Prostate gland (tissue), 2 donors: ENCODE data around the gene DHRS1. TPM values are rescaled to one million over a fixed set of nuclear protein-coding genes. Genes with fewer than 3 reads are reported as not detected.

ENCODE experiments used
- DNase-seq: peaks from one replicate; pipeline ENCODE4 v3.0.0-alpha.2; 2019; ENCODE audit warnings: low spot score
- H3K27ac ChIP-seq, 2 donors: fragments of 200-600 bp; sonication (generic); 2 replicates each; pipeline ENCODE4 v1.5.1; 2017 to 2019
- H3K27me3 ChIP-seq: fragments of 200-600 bp; sonication (generic); replicated peaks from 2 replicates; pipeline ENCODE4 v1.5.1; 2019; ENCODE audit not compliant: insufficient read depth
- H3K36me3 ChIP-seq, 2 donors: fragments of 200-600 bp; sonication (generic); 1 replicate in 1 of 2; 2 replicates in 1 of 2; pipeline versions ENCODE4 v1.5.1 to v1.8.1; 2017 to 2019
- H3K4me1 ChIP-seq: fragments of 200-600 bp; sonication (generic); replicated peaks from 2 replicates; pipeline ENCODE4 v1.5.1; 2019
- H3K4me3 ChIP-seq, 2 donors: fragments of 200-600 bp; sonication (generic); 2 replicates each; pipeline ENCODE4 v1.5.1; 2017 to 2019
- H3K9me3 ChIP-seq: fragments of 200-600 bp; sonication (generic); 2 replicates; pipeline ENCODE4 v1.5.1; 2017
- POLR2A ChIP-seq: fragments of 450-650 bp; IDR thresholded peaks from one replicate; pipeline ENCODE4 v1.6.1; 2016; ENCODE audit warnings: antibody characterized with exemption, mild to moderate bottlenecking
- POLR2AphosphoS5 ChIP-seq: sonication (generic); formaldehyde crosslinking; IDR thresholded peaks from one replicate; pipeline ENCODE4 v1.6.1; 2017; ENCODE audit warnings: antibody characterized with exemption
- WGBS: methylation state at CpG from one replicate; pipeline ENCODE4 v1.1.5; 2018; 5-methylcytosine and 5-hydroxymethylcytosine counted together
- intact Hi-C: fragments of 100-400 bp; cut with DNase I; formaldehyde crosslinking; loops from one replicate; pipeline ENCODE4 v1.14.2; 2022
- total RNA-seq, 2 donors: library from RNA; depleted of rRNA; stranded (reverse); fragments of >200 nt; gene quantifications; one replicate each; pipeline ENCODE4 v1.1.0, GENCODE V29; 2016
- TF ChIP-seq, protein P1 (sequence below), 4 experiments: fragments of 200-600 bp in 2 of 4; fragments of 450-650 bp in 2 of 4; sonication (generic) in 2 of 4; IDR thresholded peaks; 1 replicate in 3 of 4; 2 replicates in 1 of 4; pipeline ENCODE4 v1.5.1; 2016 to 2019; ENCODE audit warnings: antibody characterized with exemption in 4 of 4, mild to moderate bottlenecking in 2 of 4, moderate library complexity in 2 of 4

Gene DHRS1
- total RNA-seq, 2 donors from 2014 or later = 16.9 to 74.0 TPM

- Histone ChIP-seq H3K27ac (no peak overlapping the region), H3K36me3 (no peaks in the 10 kb centered on the region), H3K4me3 (no peak overlapping the region), H3K27me3 (peaks cover 3% of the 10 kb centered on the region), H3K9me3 (no peaks in the 10 kb centered on the region), H3K4me1 (peaks cover 5% of the 10 kb centered on the region)
- no peak for DNase-seq
- TF ChIP-seq POLR2A = no peak
- TF ChIP-seq, protein P1, sequence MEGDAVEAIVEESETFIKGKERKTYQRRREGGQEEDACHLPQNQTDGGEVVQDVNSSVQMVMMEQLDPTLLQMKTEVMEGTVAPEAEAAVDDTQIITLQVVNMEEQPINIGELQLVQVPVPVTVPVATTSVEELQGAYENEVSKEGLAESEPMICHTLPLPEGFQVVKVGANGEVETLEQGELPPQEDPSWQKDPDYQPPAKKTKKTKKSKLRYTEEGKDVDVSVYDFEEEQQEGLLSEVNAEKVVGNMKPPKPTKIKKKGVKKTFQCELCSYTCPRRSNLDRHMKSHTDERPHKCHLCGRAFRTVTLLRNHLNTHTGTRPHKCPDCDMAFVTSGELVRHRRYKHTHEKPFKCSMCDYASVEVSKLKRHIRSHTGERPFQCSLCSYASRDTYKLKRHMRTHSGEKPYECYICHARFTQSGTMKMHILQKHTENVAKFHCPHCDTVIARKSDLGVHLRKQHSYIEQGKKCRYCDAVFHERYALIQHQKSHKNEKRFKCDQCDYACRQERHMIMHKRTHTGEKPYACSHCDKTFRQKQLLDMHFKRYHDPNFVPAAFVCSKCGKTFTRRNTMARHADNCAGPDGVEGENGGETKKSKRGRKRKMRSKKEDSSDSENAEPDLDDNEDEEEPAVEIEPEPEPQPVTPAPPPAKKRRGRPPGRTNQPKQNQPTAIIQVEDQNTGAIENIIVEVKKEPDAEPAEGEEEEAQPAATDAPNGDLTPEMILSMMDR (IDR thresholded peaks at IDR 0.05) = no peak
- intact Hi-C loops = no loop called here
- 90% methylated on average over 7 of the region's 7 CpGs for WGBS
Observed at GRCh38 chr14:24337144-24337823, 37.7 kb upstream of the DHRS1 start.

DNA sequence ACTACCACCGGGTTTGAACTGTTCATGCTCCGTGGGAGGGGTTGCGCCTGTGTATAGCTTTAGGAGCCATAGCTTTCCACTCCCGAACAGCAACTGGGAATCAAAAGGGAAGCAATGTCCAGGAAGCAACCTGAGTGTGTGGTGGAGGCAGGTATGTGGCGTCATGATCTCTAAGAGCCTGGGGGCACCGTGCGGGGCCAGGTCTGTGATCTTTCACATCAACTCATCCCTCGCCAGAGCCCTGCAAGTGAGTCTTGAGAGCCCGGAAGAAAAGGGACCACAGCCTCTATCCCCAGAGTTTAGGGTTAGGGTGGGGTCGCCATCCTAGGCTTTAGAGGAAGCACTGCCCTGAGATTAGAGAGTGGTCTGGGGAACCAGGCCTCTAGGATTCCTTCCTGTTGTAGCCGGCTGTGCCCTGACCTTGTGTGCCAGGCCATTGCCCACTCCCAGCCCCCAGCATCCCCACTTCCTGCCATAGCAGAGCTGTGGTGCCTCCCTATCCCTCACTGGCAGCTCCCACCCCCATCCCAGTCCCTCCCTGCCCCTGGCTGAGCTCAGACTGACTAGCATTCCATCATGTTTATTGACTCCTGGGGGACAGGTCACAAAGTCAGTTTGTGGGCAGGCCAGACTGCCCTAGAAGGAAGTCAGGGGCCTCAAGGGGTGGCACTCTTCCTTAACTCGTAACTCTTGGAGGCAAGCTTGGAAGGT lies 36.0 kb upstream of the DHRS1 start:
- no peaks in the 10 kb centered on the region for H3K9me3 ChIP-seq
- H3K27ac ChIP-seq = no peak overlapping the region
- no peak overlapping the region for H3K4me3 ChIP-seq
- peaks cover 5% of the 10 kb centered on the region for H3K4me1 ChIP-seq
- intact Hi-C loops = no loop called here
- no peak for DNase-seq
- TF ChIP-seq POLR2AphosphoS5 = no peak
- TF ChIP-seq, protein P1 (IDR thresholded peaks at IDR 0.05) = no peak
- TF ChIP-seq POLR2A = no peak
- H3K27me3 ChIP-seq = peaks cover 3% of the 10 kb centered on the region
- 75% methylated on average over 12 of the region's 12 CpGs for WGBS
- H3K36me3 ChIP-seq = no peaks in the 10 kb centered on the region

DNA sequence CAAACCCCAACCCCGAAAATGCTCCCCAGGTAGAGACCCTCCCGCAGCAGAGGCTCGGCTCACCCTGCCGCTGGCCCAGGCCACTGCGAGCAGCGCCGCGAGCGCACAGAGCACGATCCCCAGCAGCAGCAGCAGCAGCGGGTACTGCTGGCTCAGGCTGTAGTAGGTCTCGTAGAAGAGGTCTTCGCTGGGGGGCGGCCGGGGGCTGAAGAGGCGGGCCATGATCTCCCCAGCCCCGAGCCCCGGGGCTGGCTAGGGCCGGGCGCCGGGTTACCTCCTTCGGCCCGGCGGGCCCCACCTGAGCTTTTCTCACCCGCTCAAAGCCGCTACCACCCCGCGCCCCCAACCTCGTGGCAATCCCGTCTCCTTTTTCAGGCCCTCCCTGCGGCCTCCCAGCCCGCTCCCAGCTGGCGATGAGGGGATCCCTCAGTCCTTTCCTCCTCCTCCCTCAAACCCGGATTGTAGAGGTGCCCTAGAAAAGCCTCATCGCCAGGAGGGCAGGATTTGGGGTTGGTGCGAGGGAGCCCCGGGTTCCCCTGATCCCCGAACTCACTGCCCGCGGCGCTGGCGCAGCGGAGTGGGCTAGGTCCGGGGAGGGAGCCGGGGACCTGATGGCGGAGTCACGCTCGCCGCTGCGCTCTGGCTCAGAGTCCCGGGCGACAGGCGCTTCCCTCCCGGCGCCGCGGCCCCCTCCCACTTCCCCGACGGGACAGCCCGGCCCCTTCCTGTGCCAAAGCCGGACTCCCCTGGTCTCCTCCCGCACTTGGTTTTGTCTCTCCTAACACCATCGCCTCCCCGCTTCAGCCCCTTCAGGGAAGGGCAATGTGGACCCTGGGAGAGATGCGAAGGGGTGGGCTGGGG lies 35.1 kb upstream of the DHRS1 start, which contains the start of gene ADCY4:
ADCY4 (minus strand) TSS at position 641 of the 861 bp plus-strand sequence; CDS start at position 222, 419 bp downstream.
- no peaks in the 10 kb centered on the region for H3K9me3 ChIP-seq
- WGBS = 7% methylated on average over 65 of the region's 65 CpGs
- H3K36me3 ChIP-seq = no peaks in the 10 kb centered on the region
- TF ChIP-seq POLR2AphosphoS5 = no peak
- TF ChIP-seq POLR2A = no peak
- TF ChIP-seq, protein P1 (IDR thresholded peaks at IDR 0.05) = no peak
- peak within 1 kb of the TSS; percentile 26 to 34 for H3K27ac ChIP-seq
- peak within 1 kb of the TSS; percentile 13 to 19 for H3K4me3 ChIP-seq
- no peak for DNase-seq
- intact Hi-C loops = no loop called here
- peaks cover 3% of the 10 kb centered on the region for H3K27me3 ChIP-seq
- peaks cover 5% of the 10 kb centered on the region for H3K4me1 ChIP-seq

- Histone ChIP-seq H3K4me1 (peaks cover 5% of the 10 kb centered on the region), H3K36me3 (no peaks in the 10 kb centered on the region), H3K9me3 (no peaks in the 10 kb centered on the region), H3K4me3 (peak overlapping the region; percentile 7 to 15), H3K27ac (no peak overlapping the region), H3K27me3 (peaks cover 3% of the 10 kb centered on the region)
- intact Hi-C loops = loop anchor here (2.0 kb wide), 1 partner anchor 104 kb away; no protein-coding TSS in a partner anchor
- WGBS = 15% methylated on average over 55 of the region's 56 CpGs
- DNase-seq = peak; percentile 71
- TF ChIP-seq POLR2A (no peak), POLR2AphosphoS5 (peak; percentile 46)
- TF ChIP-seq, protein P1 (IDR thresholded peaks at IDR 0.05) = peak in 3 of 4 experiments; percentile 27 to 72 (median 65)
Observed at GRCh38 chr14:24332268-24332993, 32.9 kb upstream of the DHRS1 start.
